ENCODE data around the gene DTHD1.

DNA sequence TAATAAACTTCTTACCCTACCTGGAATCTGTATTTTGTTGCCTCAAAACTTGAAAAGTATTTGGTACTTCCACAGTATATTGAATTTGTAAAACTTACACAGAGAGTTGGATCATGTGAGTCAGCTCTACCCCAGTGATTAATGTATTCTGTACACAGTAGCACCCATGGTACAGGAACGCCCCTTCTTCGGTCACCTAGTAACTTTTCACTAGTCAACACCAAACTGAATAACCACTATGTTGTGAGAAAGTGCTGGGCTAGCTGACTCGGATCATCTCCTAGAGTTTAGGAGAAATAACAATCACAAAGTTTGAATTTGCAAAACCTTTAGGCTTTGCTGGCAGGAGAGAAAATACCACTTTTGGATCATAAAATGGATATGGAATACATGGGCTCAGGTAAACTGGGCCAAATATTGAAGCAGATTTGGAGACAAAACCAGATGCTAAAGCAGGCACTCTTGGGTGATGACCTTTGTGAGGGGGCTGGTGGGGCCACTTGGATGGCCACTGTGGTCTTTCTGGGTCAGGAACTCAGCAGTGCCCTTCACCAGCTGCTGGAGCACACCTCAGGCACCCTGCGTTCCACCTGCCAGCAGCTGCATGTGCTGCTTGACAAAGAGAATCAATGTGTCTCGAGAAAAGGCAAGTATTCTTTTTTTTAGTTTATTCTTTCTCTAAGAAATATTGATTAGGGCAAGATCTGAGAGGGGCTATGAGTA lies at the start of gene DTHD1:
- peak in 1 of 2 donors; percentile 23 for TF ChIP-seq POLR2A (IDR thresholded peaks at IDR 0.05)
- TF ChIP-seq, protein P1, sequence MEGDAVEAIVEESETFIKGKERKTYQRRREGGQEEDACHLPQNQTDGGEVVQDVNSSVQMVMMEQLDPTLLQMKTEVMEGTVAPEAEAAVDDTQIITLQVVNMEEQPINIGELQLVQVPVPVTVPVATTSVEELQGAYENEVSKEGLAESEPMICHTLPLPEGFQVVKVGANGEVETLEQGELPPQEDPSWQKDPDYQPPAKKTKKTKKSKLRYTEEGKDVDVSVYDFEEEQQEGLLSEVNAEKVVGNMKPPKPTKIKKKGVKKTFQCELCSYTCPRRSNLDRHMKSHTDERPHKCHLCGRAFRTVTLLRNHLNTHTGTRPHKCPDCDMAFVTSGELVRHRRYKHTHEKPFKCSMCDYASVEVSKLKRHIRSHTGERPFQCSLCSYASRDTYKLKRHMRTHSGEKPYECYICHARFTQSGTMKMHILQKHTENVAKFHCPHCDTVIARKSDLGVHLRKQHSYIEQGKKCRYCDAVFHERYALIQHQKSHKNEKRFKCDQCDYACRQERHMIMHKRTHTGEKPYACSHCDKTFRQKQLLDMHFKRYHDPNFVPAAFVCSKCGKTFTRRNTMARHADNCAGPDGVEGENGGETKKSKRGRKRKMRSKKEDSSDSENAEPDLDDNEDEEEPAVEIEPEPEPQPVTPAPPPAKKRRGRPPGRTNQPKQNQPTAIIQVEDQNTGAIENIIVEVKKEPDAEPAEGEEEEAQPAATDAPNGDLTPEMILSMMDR (IDR thresholded peaks at IDR 0.05): no peak
